Suprapubic skin (tissue), 3 donors: ENCODE data around the gene ZNF407.

Source experiments
- POLR2A ChIP-seq, 2 donors: fragments of 450-650 bp; IDR thresholded peaks; one replicate each; pipeline ENCODE4 v1.6.1; 2017; ENCODE audit warnings: antibody characterized with exemption in 2 of 2, mild to moderate bottlenecking in 2 of 2, moderate library complexity in 2 of 2
- TF ChIP-seq, protein P1 (sequence below), 2 donors: fragments of 200-600 bp in 1 of 2; fragments of 450-650 bp in 1 of 2; sonication (generic) in 1 of 2; IDR thresholded peaks; one replicate each; pipeline ENCODE4 v1.5.1; 2016 to 2019; ENCODE audit warnings: antibody characterized with exemption in 2 of 2, mild to moderate bottlenecking in 1 of 2, moderate library complexity in 1 of 2

DNA sequence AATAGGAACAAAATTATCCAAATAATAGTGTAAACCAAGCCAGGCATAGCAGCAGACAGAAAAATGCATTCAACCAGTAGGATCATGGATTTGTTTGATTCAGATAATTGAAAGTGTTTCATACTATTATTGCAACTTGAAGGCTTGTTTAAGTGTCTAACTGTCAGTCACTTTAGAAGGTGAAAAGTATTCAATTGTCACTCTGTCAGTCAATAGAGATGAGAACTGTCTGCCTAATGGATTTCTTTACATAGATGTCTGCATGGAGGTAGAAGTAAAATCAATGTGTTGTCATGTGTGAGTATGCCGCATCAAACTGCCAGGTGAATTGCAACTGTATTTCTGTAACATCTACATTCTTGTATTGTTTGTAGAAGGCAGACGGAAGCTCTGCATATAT lies 65.0 kb downstream of the ZNF407 start:
- TF ChIP-seq, protein P1, sequence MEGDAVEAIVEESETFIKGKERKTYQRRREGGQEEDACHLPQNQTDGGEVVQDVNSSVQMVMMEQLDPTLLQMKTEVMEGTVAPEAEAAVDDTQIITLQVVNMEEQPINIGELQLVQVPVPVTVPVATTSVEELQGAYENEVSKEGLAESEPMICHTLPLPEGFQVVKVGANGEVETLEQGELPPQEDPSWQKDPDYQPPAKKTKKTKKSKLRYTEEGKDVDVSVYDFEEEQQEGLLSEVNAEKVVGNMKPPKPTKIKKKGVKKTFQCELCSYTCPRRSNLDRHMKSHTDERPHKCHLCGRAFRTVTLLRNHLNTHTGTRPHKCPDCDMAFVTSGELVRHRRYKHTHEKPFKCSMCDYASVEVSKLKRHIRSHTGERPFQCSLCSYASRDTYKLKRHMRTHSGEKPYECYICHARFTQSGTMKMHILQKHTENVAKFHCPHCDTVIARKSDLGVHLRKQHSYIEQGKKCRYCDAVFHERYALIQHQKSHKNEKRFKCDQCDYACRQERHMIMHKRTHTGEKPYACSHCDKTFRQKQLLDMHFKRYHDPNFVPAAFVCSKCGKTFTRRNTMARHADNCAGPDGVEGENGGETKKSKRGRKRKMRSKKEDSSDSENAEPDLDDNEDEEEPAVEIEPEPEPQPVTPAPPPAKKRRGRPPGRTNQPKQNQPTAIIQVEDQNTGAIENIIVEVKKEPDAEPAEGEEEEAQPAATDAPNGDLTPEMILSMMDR (IDR thresholded peaks at IDR 0.05): no peak
- no peak for TF ChIP-seq POLR2A (IDR thresholded peaks at IDR 0.05)
